ENCODE measurements around the gene CCDC82. TPM values are rescaled to one million over a fixed set of nuclear protein-coding genes. Genes with fewer than 3 reads are reported as not detected.

Gene CCDC82
- total RNA-seq, 1 experiment from 2014 or later = 20.1 TPM

- peaks cover 39% of the 10 kb centered on the region for H3K4me1 Mint-ChIP-seq (ENCODE audit: low read depth, unreplicated experiment)
- H3K4me3 Mint-ChIP-seq (ENCODE audit: low read depth, unreplicated experiment) = peak overlapping the region; percentile 95
- H3K27me3 Mint-ChIP-seq (ENCODE audit: unreplicated experiment) = no peaks in the 10 kb centered on the region
- no peak for TF ChIP-seq CTCF (IDR thresholded peaks at IDR 0.05; ENCODE audit: unreplicated experiment)
- CTCF ChIA-PET = interaction anchor here (0.5 to 1.6 kb wide), 5 partner anchors 11 to 225 kb away, joined by 3 to 6 read pairs (median 4); no protein-coding TSS in a partner anchor
- DNase-seq = no peak
- peak overlapping the region; percentile 70 for H3K27ac Mint-ChIP-seq (ENCODE audit: unreplicated experiment)
- H3K36me3 Mint-ChIP-seq (ENCODE audit: insufficient read depth, unreplicated experiment) = peaks cover 41% of the 10 kb centered on the region
- BruUV-seq (replicated peaks) = no TSS peak
- intact Hi-C loops (cut with micrococcal nuclease; ENCODE audit: unreplicated experiment) = no loop called here
- H3K9me3 Mint-ChIP-seq (ENCODE audit: low read depth, unreplicated experiment) = no peaks in the 10 kb centered on the region
These were observed 51.9 kb downstream of the CCDC82 start for GRCh38 chr11:96337541-96338431.

GRCh38 chr11:96335388-96335787, 54.3 kb downstream of the CCDC82 start:
- no peak for TF ChIP-seq CTCF (IDR thresholded peaks at IDR 0.05; ENCODE audit: unreplicated experiment)
- Mint-ChIP-seq H3K4me1 (ENCODE audit: low read depth, unreplicated experiment) (peaks cover 49% of the 10 kb centered on the region), H3K27ac (ENCODE audit: unreplicated experiment) (peak overlapping the region; percentile 33), H3K4me3 (ENCODE audit: low read depth, unreplicated experiment) (no peak overlapping the region), H3K9me3 (ENCODE audit: low read depth, unreplicated experiment) (no peaks in the 10 kb centered on the region), H3K36me3 (ENCODE audit: insufficient read depth, unreplicated experiment) (peaks cover 17% of the 10 kb centered on the region), H3K27me3 (ENCODE audit: unreplicated experiment) (no peaks in the 10 kb centered on the region)
- no peak for DNase-seq
- CTCF ChIA-PET = no interaction called here
- BruUV-seq (replicated peaks) = no TSS peak
- intact Hi-C loops (cut with micrococcal nuclease; ENCODE audit: unreplicated experiment) = no loop called here

DNA sequence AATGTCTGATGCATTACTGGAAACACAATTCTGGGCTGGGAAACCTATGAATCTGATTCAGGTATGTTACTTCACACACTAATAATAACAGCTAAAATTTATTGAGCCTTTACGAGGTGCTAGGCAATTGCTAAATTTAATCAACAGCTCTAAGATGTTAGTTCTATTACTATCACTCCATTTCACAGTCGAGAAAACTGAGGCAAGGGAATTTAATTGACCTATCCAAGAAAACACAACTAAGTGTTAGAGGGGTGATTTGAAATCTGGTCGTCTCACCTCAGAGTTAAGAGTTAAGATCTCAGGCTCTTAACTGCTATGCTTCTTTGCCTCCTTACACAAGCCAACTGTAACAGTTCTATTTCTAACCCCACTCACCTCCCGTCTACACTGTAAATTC, 55.5 kb downstream of the CCDC82 start:
- BruUV-seq (replicated peaks) = no TSS peak
- intact Hi-C loops (cut with micrococcal nuclease; ENCODE audit: unreplicated experiment) = no loop called here
- Mint-ChIP-seq H3K27me3 (ENCODE audit: unreplicated experiment) (no peaks in the 10 kb centered on the region), H3K4me1 (ENCODE audit: low read depth, unreplicated experiment) (peaks cover 57% of the 10 kb centered on the region), H3K9me3 (ENCODE audit: low read depth, unreplicated experiment) (no peaks in the 10 kb centered on the region), H3K27ac (ENCODE audit: unreplicated experiment) (no peak overlapping the region), H3K36me3 (ENCODE audit: insufficient read depth, unreplicated experiment) (peaks cover 10% of the 10 kb centered on the region), H3K4me3 (ENCODE audit: low read depth, unreplicated experiment) (no peak overlapping the region)
- CTCF ChIA-PET = no interaction called here
- DNase-seq = no peak
- no peak for TF ChIP-seq CTCF (IDR thresholded peaks at IDR 0.05; ENCODE audit: unreplicated experiment)

GRCh38 chr11:96333191-96333719, 56.5 kb downstream of the CCDC82 start:
- intact Hi-C loops (cut with micrococcal nuclease; ENCODE audit: unreplicated experiment) = no loop called here
- CTCF ChIA-PET = no interaction called here
- Mint-ChIP-seq H3K36me3 (ENCODE audit: insufficient read depth, unreplicated experiment) (peaks cover under 1% of the 10 kb centered on the region), H3K4me1 (ENCODE audit: low read depth, unreplicated experiment) (peaks cover 60% of the 10 kb centered on the region), H3K4me3 (ENCODE audit: low read depth, unreplicated experiment) (no peak overlapping the region), H3K27me3 (ENCODE audit: unreplicated experiment) (no peaks in the 10 kb centered on the region), H3K27ac (ENCODE audit: unreplicated experiment) (no peak overlapping the region), H3K9me3 (ENCODE audit: low read depth, unreplicated experiment) (no peaks in the 10 kb centered on the region)
- TF ChIP-seq CTCF (IDR thresholded peaks at IDR 0.05; ENCODE audit: unreplicated experiment) = no peak
- BruUV-seq (replicated peaks) = no TSS peak
- no peak for DNase-seq

Measured in Calu3 (cell line).